HTERT RPE-1 (cell line): ENCODE data around the gene DDAH2.

Experiments
- in situ Hi-C: fragments of 300-500 bp; cut with MboI; formaldehyde crosslinking; loops from 4 replicates; pipeline ENCODE4 v1.14.3; 2020; ENCODE audit warnings: low sequenced_read_pairs

DDAH2 gene

GRCh38 chr6:31728767-31729514, at the start of gene DDAH2:
TSS of gene DDAH2 (minus strand) at chr6:31729299. CDS start at chr6:31729161, 138 bp downstream.
- in situ Hi-C loops, result no loop called here

GRCh38 chr6:31778193-31778592, 49.1 kb upstream of the DDAH2 start:
- in situ Hi-C loops, result no loop called here

DNA sequence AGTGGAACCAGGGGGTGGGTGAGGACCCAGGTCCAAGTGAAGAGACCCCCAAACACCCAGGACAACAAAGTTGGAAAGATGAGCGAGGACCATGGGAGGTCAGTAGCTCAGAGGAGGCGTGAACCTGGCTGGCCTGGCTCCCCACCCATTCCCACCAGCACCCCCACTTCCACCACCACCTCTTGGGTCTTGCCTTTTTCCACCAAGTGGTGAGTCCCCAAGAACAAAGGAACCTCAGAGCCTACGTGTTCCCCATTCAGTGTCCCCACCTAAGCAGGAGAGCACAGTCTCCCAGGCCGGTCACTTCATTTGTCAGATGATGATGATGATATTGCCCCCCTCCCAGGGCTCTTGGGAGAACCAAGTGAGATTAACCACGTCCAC, 48.6 kb upstream of the DDAH2 start:
- in situ Hi-C loops, result no loop called here

GRCh38 chr6:31776989-31777666, 48.0 kb upstream of the DDAH2 start, which contains the start of gene VWA7:
TSS of gene VWA7 (minus strand) at chr6:31777328. CDS start at chr6:31776779, 549 bp downstream.
- in situ Hi-C loops, result no loop called here

- in situ Hi-C loops, result no loop called here
These were observed 47.4 kb upstream of the DDAH2 start for GRCh38 chr6:31776485-31776988.

- in situ Hi-C loops, result no loop called here
These were observed 46.8 kb upstream of the DDAH2 start for GRCh38 chr6:31775633-31776484.

DNA sequence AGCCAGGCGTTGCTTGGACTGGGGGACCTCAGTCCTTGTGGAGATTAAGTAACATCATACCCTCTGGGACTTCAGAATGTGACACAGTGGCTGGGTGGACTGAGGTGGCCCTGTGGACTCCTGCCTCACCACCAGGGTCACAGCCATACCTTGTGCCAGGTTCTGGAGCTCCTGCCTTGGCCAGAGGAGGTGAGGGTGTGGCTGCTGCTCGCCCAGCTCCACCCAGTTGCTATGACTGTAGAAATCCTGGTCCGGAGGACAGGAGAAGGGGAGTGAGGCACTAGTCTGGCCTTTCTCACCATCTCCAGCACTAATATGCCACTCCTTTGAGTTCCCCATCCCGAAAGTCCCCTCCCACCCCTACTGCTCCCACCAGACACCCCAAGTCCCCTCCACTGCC, 46.1 kb upstream of the DDAH2 start:
- in situ Hi-C loops, result no loop called here

GRCh38 chr6:31771992-31772358, 42.9 kb upstream of the DDAH2 start:
- in situ Hi-C loops, result no loop called here

- in situ Hi-C loops, result no loop called here
These were observed 41.8 kb upstream of the DDAH2 start for GRCh38 chr6:31770860-31771259.

- in situ Hi-C loops, result no loop called here
These were observed 40.7 kb upstream of the DDAH2 start for GRCh38 chr6:31769684-31770371.

- in situ Hi-C loops, result no loop called here
These were observed 39.5 kb upstream of the DDAH2 start for GRCh38 chr6:31768363-31769257.

DNA sequence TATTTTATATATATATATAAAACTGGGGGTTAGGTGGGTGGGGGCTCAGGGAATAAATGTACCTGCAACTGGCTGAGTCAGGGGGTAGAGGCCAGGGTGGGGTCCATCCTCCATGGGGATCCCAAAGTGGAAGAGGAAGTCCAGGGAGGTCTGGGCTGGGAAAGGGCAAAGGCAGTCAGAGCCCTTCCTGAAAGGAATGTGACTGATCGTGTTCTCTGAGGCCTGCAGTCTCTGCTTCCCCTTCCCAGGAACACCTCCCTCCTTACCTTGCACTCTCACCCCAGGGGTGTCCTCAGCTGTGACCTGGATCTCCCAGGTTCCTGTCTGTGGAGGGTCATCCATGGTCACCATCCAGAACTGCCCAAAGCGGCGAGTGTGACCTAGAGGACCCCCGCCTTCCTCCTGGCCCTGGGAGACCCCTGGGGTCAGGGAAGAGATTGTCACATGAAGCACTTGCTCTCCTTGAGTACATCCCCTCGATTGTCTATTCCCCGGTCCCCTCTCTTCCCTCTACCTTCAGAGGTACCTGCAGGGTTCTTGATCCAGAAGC, 38.1 kb upstream of the DDAH2 start:
- in situ Hi-C loops, result no loop called here

- in situ Hi-C loops, result no loop called here
These were observed 37.1 kb upstream of the DDAH2 start for GRCh38 chr6:31765910-31766794.

- in situ Hi-C loops, result no loop called here
These were observed 36.4 kb upstream of the DDAH2 start for GRCh38 chr6:31765559-31765909.

- in situ Hi-C loops, result no loop called here
These were observed 35.1 kb upstream of the DDAH2 start for GRCh38 chr6:31764198-31764597.

DNA sequence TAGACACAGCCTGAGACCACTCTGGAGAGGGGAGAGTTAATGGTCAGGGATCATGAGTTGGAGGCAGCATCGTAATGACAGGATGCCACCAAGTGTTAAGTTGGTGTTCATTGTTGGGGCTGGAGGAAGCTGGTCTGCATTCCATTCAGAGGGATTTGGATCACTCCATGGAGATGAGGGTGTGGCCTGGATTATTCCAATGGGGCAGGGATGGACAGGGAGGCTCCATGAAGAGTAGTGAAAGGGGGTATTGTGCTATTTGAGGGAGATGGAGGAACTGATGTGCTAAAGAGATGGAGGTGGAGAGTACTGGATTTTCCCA, 34.5 kb upstream of the DDAH2 start:
- in situ Hi-C loops, result no loop called here

DNA sequence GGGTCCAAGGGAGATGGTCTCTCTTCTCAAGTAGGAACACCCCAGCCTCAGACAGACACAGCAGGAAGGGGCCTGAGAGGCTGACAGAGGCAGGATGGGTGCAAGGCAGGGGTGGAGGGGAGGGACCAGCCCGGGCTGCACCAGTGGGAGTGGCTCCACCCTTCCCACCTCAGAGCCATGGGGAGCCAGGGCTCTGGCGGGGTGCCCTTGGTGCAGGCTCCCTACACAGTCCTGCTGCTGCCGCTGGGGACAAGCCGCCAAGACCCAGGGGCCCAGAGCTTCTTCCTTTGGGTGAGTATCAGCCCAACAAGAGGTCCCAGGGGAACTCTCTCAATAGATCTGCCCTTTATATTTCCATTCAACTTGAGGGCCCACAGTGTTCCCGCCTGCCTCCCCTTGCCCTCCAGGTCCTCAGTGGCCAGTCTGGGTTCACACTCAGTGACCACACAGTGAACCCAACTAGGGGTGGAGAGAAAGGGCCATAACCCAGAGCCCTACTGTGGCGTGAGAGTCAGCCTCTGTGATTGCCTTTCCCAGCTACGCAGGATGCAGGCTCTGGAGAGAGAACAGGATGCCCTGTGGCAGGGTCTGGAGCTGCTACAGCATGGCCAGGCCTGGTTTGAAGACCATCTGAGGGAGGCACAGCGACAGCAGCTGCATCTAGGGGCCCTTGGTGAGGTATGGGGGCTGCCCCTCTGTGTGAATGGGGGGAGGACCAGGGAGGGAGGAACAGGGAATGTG, 33.9 kb upstream of the DDAH2 start:
- in situ Hi-C loops, result no loop called here

DNA sequence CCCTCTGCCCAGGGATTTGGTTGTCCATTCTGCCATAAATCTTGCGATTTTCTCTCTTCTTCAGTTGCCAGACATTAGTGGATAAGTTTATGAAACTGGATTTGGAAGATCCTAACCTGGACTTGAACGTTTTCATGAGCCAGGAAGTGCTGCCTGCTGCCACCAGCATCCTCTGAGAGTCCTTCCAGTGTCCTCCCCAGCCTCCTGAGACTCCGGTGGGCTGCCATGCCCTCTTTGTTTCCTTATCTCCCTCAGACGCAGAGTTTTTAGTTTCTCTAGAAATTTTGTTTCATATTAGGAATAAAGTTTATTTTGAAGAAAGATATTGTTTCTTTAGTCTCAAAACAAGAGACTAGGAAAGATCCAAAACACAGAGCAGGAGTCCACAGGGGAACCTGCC, 33.3 kb upstream of the DDAH2 start, which contains the start of gene SAPCD1:
Gene SAPCD1, plus strand, starts transcription at position 301 of the 400 bp plus-strand sequence. CDS start 399 bp downstream, outside the sequence.
- in situ Hi-C loops, result no loop called here
